Activated T-helper 1 cell treated with anti-CD3 and anti-CD28 coated beads, Interleukin-12 subunit alpha, Interleukin-12 subunit beta, Interleukin-2, Interleukin-4 antibody, amounts not matched to agents 30 ng/mL and 10 ng/mL and 1 ng/mL, durations not matched to agents 14 hours and 24 hours and 36 hours (primary cell): ENCODE data around the gene CENPW. TPM values are rescaled to one million over a fixed set of nuclear protein-coding genes. Genes with fewer than 3 reads are reported as not detected.

ENCODE experiments used
- DNase-seq: peaks from one replicate; pipeline ENCODE4 v3.0.0; 2021; ENCODE audit warnings: low spot score
- H3K27ac Mint-ChIP-seq: one replicate; pipeline ENCODE4 v1.8.0; 2021; ENCODE audit warnings: mild to moderate bottlenecking, mixed read lengths
- H3K27me3 Mint-ChIP-seq: one replicate; pipeline ENCODE4 v1.8.0; 2022; ENCODE audit warnings: mild to moderate bottlenecking, moderate library complexity, mixed read lengths; ENCODE audit not compliant: insufficient read depth
- H3K36me3 Mint-ChIP-seq: one replicate; pipeline ENCODE4 v1.8.0; 2021; ENCODE audit warnings: low read depth, mixed read lengths
- H3K4me1 Mint-ChIP-seq: one replicate; pipeline ENCODE4 v1.8.0; 2021; ENCODE audit warnings: low read depth, mixed read lengths
- H3K4me3 Mint-ChIP-seq: one replicate; pipeline ENCODE4 v1.8.0; 2021; ENCODE audit warnings: mild to moderate bottlenecking, moderate library complexity, mixed read lengths
- H3K9me3 Mint-ChIP-seq: one replicate; pipeline ENCODE4 v1.8.0; 2021; ENCODE audit warnings: mixed read lengths
- intact Hi-C: fragments of 100-400 bp; cut with micrococcal nuclease; formaldehyde crosslinking; loops from one replicate; pipeline ENCODE4 v1.15.1; 2024
- total RNA-seq: library from RNA; stranded (reverse); gene quantifications from 2 replicates; pipeline ENCODE4 v1.2.3, GENCODE V29; 2022

CENPW gene
- 43.4 and 44.2 TPM in 2 replicates for total RNA-seq

DNA sequence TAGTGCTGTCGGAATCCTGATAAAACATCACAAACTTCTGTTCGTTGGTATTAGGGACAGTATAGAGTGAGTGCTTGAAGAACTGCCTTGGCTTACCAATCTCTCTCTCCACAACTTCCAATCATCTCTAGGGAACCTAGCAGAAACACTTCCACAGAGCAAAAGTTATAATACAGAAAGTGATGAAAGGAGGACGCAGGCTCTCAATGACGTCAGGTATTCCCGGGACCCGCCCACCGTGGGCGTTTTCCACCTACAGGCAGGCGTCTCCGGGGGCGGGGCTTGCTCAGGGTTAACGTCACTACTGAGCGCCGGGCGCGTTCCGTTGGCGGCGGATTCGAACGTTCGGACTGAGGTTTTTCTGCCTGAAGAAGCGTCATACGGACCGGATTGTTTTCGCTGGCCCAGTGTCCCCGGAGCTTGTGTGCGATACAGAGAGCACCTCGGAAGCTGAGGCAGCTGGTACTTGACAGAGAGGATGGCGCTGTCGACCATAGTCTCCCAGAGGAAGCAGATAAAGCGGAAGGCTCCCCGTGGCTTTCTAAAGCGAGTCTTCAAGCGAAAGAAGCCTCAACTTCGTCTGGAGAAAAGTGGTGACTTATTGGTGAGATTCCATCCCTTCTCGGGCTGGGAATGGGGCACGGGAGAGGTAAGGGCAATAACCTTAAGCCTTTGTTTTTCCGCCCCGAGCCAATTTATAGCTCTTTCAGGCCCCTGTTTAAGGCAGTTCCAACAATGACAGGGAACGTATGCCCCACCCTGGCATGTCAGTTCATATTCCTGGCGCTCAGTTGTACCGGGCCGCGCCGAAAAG lies at the start of gene CENPW:
TSS of gene CENPW (plus strand) at position 320 of the 814 bp plus-strand sequence. CDS start at position 479, 159 bp downstream.
- H3K4me1 Mint-ChIP-seq = peaks cover 27% of the 10 kb centered on the region
- H3K36me3 Mint-ChIP-seq = no peaks in the 10 kb centered on the region
- H3K27ac Mint-ChIP-seq = no peak within 1 kb of the TSS
- H3K9me3 Mint-ChIP-seq = no peaks in the 10 kb centered on the region
- no peak within 1 kb of the TSS for H3K4me3 Mint-ChIP-seq
- peak; percentile 92 for DNase-seq
- intact Hi-C loops = loop anchor here (1.0 to 5.0 kb wide), 5 partner anchors 353 to 1080 kb away; partner anchors contain the start of genes HDDC2, HEY2, NCOA7 and TRMT11
- no peaks in the 10 kb centered on the region for H3K27me3 Mint-ChIP-seq

DNA sequence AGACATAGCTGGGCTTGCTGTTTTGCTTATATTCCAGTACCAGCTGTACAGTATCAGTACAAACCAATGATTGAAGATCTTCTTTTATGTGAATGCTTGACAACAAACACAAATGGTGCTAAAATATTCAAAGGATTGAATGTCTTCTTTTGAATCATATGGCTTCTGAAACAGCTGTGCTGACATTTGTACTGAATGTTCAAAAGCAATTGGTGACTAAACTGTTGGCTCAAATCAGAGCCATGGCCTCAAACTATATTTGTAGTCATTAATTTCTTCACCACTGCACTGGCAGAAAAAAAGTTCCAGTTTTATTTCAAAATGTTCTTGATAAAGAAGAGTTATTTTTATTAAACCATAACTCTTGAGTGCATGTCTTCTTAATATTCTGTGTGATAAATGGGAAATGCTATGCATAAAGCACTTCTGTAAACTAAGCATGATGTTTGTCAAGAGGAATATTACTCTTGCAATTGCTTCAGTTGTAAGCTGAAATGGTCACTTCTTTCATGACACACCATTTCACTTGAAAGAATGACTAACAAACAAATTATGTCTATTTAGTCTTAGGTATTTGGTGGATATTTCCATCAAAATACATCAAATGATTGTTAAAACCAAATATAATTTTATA lies 45.9 kb upstream of the CENPW start:
- Mint-ChIP-seq H3K9me3 (no peaks in the 10 kb centered on the region), H3K27ac (no peak overlapping the region), H3K36me3 (no peaks in the 10 kb centered on the region), H3K4me1 (no peaks in the 10 kb centered on the region), H3K27me3 (peaks cover 4% of the 10 kb centered on the region), H3K4me3 (no peak overlapping the region)
- no peak for DNase-seq
- intact Hi-C loops = no loop called here

DNA sequence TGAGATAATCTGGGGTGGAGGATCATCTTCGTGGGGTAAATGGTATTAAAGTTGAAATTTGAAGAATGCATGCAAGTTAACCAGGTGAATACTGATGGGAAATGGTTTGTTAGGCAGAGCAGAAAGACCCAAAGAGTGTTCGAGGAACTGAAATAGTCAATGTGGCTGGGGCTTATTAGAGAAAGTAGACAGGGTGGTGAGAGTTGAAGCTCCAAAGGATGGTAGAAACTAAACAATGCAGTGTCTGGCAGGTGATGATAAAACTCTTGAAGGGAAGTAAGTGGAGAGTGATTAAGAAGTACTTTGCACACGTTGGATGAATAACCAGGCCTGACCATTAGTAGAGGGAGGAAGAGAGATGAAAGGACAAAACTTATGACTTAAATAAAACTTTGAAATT lies 39.8 kb upstream of the CENPW start:
- H3K27ac Mint-ChIP-seq = no peak overlapping the region
- intact Hi-C loops = no loop called here

DNA sequence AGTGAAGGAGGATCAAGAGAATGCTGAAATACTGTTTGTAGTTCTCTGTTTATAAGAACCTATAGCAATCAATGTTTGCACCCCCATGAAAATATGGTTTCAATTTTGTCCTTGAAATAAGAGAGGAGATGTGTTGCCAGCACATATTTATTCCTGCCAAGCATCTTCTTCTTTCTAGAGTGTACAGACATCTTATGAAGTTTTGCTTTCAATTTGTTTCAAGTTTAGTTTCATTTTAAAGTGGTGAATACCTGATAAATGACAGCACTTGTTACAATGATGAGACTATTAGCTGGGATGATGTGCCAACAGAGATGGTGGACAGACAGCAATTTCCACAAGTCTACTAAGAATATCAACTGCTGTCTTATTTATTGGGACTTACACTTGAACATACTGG lies 39.2 kb upstream of the CENPW start:
- H3K9me3 Mint-ChIP-seq = no peaks in the 10 kb centered on the region
- H3K36me3 Mint-ChIP-seq = no peaks in the 10 kb centered on the region
- no peak overlapping the region for H3K27ac Mint-ChIP-seq
- DNase-seq = no peak
- H3K4me1 Mint-ChIP-seq = peaks cover 20% of the 10 kb centered on the region
- peak overlapping the region; percentile 24 for H3K4me3 Mint-ChIP-seq
- intact Hi-C loops = no loop called here
- peaks cover 3% of the 10 kb centered on the region for H3K27me3 Mint-ChIP-seq

More for the DNA sequence above, 39.8 kb upstream of the CENPW start:
- H3K27me3 Mint-ChIP-seq = peaks cover 5% of the 10 kb centered on the region
- H3K36me3 Mint-ChIP-seq = no peaks in the 10 kb centered on the region
- no peak for DNase-seq
- H3K4me1 Mint-ChIP-seq = peaks cover 20% of the 10 kb centered on the region
- H3K4me3 Mint-ChIP-seq = no peak overlapping the region
- no peaks in the 10 kb centered on the region for H3K9me3 Mint-ChIP-seq

DNA sequence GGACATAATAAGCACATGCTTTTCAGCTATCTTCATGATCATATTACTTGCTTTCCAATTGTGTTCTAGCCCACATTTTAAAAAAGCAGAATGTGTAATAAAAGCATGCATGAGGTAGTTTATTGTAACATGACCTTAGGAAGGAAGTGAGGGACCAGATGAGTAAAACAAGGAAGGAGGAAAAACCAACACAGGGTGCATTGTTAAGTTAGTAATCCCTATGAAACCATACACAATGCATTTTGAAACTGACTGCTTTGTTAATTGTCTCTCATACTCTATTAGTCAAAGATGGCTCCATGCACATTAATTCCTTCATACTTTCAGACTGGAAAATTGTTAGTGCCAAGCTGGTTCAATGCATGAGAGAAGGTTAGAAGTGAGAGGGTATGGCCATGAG lies 37.7 kb upstream of the CENPW start:
- Mint-ChIP-seq H3K36me3 (no peaks in the 10 kb centered on the region), H3K4me1 (peaks cover 20% of the 10 kb centered on the region), H3K27me3 (peaks cover 7% of the 10 kb centered on the region), H3K4me3 (no peak overlapping the region), H3K27ac (no peak overlapping the region), H3K9me3 (no peaks in the 10 kb centered on the region)
- no peak for DNase-seq
- intact Hi-C loops = no loop called here

DNA sequence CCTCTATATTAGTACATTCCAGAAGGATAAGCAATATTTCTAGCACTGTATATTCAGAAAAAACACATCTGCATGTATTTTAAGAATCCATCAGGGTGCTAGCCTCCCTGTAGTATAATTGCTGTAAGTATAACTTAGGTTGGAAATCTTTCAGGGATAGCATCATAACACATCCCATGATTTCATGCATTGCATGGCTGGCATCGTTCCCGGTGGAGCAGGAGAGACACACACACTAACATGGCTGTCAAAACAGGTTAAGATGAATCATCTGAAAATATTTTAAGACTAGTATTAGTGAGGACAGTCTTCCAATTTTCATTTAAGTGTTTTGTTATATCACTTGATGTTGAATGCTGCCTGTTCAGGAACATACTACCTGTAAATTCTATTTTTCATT lies 32.1 kb upstream of the CENPW start:
- H3K27me3 Mint-ChIP-seq = peaks cover 5% of the 10 kb centered on the region
- H3K9me3 Mint-ChIP-seq = no peaks in the 10 kb centered on the region
- H3K27ac Mint-ChIP-seq = no peak overlapping the region
- H3K4me3 Mint-ChIP-seq = no peak overlapping the region
- no peaks in the 10 kb centered on the region for H3K36me3 Mint-ChIP-seq
- no peaks in the 10 kb centered on the region for H3K4me1 Mint-ChIP-seq
- no peak for DNase-seq
- intact Hi-C loops = no loop called here

DNA sequence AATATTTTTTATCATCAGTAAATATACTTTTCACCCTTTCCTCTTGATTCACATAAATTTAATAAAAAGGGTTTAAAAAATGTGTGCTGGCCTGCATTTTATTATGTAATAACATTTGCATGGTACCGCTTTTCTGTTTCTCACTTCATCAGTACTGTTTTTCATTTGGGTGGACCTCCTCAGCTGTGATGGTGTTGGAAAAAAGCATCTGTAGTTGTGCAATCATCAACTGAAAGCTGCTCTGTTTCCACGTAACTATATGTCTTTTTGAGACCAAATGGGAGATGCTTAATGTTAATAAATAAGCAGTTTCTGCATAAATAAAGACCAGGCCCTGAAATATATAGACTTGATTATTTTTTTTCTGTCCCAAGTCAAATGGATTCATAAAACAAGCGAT lies 31.6 kb upstream of the CENPW start:
- H3K9me3 Mint-ChIP-seq = no peaks in the 10 kb centered on the region
- H3K27me3 Mint-ChIP-seq = peaks cover 5% of the 10 kb centered on the region
- no peak for DNase-seq
- H3K27ac Mint-ChIP-seq = no peak overlapping the region
- no peak overlapping the region for H3K4me3 Mint-ChIP-seq
- intact Hi-C loops = no loop called here
- H3K36me3 Mint-ChIP-seq = no peaks in the 10 kb centered on the region
- no peaks in the 10 kb centered on the region for H3K4me1 Mint-ChIP-seq

GRCh38 chr6:126312013-126312665 lies 27.8 kb upstream of the CENPW start:
- Mint-ChIP-seq H3K27me3 (peaks cover 2% of the 10 kb centered on the region), H3K27ac (no peak overlapping the region), H3K4me1 (no peaks in the 10 kb centered on the region), H3K9me3 (no peaks in the 10 kb centered on the region), H3K36me3 (no peaks in the 10 kb centered on the region), H3K4me3 (no peak overlapping the region)
- DNase-seq = no peak
- intact Hi-C loops = no loop called here

GRCh38 chr6:126313941-126314340 lies 26.0 kb upstream of the CENPW start:
- Mint-ChIP-seq H3K4me1 (no peaks in the 10 kb centered on the region), H3K27me3 (peaks cover 2% of the 10 kb centered on the region), H3K4me3 (no peak overlapping the region), H3K9me3 (no peaks in the 10 kb centered on the region), H3K36me3 (no peaks in the 10 kb centered on the region), H3K27ac (no peak overlapping the region)
- intact Hi-C loops = no loop called here
- no peak for DNase-seq

- intact Hi-C loops = no loop called here
- no peaks in the 10 kb centered on the region for H3K36me3 Mint-ChIP-seq
- H3K27me3 Mint-ChIP-seq = peaks cover 7% of the 10 kb centered on the region
- DNase-seq = no peak
- H3K9me3 Mint-ChIP-seq = no peaks in the 10 kb centered on the region
- no peak overlapping the region for H3K4me3 Mint-ChIP-seq
- no peaks in the 10 kb centered on the region for H3K4me1 Mint-ChIP-seq
- H3K27ac Mint-ChIP-seq = no peak overlapping the region
Observed at GRCh38 chr6:126318797-126319196, 21.1 kb upstream of the CENPW start.

DNA sequence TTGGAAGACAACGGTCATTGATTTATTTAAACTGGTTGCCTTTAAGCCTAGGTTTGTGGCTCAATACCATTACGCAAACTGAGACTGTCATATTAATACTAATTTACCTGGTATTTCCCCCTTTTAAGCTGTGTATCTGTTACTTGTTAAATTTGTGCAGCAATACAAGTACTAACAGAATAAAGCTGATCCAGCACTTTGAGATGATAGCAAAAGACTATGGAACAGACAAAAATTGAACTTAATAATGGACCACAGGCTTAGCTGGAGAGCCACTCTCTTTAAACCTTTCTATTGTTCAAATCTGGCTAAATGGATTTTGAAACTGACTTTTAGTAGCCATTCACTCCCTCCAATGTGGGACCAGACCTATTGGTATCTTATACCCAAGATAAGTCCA lies 6.2 kb upstream of the CENPW start:
- Mint-ChIP-seq H3K4me3 (no peak overlapping the region), H3K9me3 (no peaks in the 10 kb centered on the region), H3K27ac (no peak overlapping the region), H3K36me3 (no peaks in the 10 kb centered on the region), H3K27me3 (peaks cover 2% of the 10 kb centered on the region), H3K4me1 (no peaks in the 10 kb centered on the region)
- intact Hi-C loops = no loop called here
- no peak for DNase-seq

DNA sequence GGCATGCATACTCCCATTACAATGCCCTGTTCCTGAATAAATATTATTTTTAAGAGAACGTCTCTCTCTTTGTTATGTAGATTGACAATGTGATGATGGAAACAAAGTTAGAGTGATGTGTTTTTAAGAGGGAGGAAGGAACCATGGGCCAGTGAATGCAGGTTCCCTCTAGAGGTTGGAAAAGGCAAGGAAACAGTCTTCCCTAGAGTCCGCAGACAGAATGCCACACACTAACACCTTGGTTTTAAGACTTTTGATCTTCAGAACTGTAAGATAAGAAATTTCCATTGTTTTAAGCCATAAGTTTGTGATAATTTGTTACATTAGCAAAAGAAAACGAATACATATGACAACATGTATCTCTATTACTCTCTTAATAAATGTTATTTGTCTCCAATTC lies 4.7 kb upstream of the CENPW start:
- Mint-ChIP-seq H3K4me1 (no peaks in the 10 kb centered on the region), H3K4me3 (no peak overlapping the region), H3K27ac (no peak overlapping the region), H3K9me3 (no peaks in the 10 kb centered on the region), H3K27me3 (peaks cover 2% of the 10 kb centered on the region), H3K36me3 (no peaks in the 10 kb centered on the region)
- intact Hi-C loops = loop anchor here (5.0 kb wide), 1 partner anchor 543 kb away; the partner anchor contains the start of gene NCOA7
- DNase-seq = no peak

DNA sequence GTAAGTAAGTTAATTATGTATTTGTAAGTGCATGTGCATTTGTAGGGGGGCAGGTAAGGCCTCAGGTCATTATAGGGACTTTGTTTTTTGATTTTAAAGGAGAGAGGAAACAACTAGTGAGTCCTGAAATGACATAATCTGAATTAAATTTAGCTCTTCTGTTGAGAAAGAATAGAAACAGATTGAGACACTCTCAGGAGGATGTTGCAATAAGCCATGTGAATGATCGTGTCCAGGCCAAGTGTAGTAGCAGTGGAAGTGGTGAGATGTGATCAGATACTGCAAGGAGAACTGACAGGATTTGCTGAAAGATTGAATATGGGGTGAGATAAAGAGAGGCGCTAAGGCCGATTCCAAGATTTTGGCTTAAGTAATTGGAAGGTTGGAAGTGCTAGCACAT lies 2.6 kb upstream of the CENPW start:
- Mint-ChIP-seq H3K27ac (no peak overlapping the region), H3K9me3 (no peaks in the 10 kb centered on the region), H3K27me3 (peaks cover under 1% of the 10 kb centered on the region), H3K4me3 (no peak overlapping the region), H3K36me3 (no peaks in the 10 kb centered on the region), H3K4me1 (peaks cover 18% of the 10 kb centered on the region)
- no peak for DNase-seq
- intact Hi-C loops = loop anchor here (5.0 kb wide), 1 partner anchor 545 kb away; the partner anchor contains the start of gene NCOA7
